GM12864 (cell line): ENCODE measurements around the gene MYO16.

ENCODE experiments used
- DNase-seq: peaks from one replicate; pipeline ENCODE4 v3.0.0-alpha.2; 2011; ENCODE audit warnings: low read depth
- H3K4me3 ChIP-seq: 2 replicates; pipeline ENCODE4 v1.5.1; 2011; ENCODE audit warnings: mild to moderate bottlenecking, low read depth, low read length, control low read depth
- TF ChIP-seq, protein P1 (sequence below): IDR thresholded peaks from 2 replicates; pipeline ENCODE4 v1.5.1; 2011; ENCODE audit warnings: low read depth, mild to moderate bottlenecking, moderate library complexity, low read length, control low read depth, inconsistent platforms; ENCODE audit errors: missing control alignments

Gene MYO16

GRCh38 chr13:108967371-108967770, 338.0 kb downstream of the MYO16 start:
- no peak overlapping the region for H3K4me3 ChIP-seq
- DNase-seq: no peak
- TF ChIP-seq, protein P1, sequence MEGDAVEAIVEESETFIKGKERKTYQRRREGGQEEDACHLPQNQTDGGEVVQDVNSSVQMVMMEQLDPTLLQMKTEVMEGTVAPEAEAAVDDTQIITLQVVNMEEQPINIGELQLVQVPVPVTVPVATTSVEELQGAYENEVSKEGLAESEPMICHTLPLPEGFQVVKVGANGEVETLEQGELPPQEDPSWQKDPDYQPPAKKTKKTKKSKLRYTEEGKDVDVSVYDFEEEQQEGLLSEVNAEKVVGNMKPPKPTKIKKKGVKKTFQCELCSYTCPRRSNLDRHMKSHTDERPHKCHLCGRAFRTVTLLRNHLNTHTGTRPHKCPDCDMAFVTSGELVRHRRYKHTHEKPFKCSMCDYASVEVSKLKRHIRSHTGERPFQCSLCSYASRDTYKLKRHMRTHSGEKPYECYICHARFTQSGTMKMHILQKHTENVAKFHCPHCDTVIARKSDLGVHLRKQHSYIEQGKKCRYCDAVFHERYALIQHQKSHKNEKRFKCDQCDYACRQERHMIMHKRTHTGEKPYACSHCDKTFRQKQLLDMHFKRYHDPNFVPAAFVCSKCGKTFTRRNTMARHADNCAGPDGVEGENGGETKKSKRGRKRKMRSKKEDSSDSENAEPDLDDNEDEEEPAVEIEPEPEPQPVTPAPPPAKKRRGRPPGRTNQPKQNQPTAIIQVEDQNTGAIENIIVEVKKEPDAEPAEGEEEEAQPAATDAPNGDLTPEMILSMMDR: no peak

DNA sequence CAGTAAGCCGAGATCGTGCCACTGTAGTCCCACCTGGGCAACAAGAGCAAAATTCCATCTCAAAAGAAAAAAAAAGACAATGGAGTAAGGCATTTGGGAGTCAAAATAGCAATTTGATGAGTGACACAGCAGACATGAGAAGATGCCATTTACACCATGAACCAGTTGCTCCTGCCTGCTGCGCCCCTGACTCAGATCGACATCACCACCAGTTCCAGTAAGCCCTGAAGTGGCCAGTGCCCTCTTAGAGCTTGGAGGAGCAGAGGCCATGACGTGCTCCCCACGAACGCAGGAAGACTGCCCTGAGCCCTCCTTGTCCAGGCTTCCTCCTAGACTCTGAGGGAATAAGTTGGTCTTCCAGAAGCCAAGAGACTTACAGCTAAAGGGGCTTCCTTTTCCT, 339.2 kb downstream of the MYO16 start:
- DNase-seq: no peak
- H3K4me3 ChIP-seq: no peak overlapping the region
- TF ChIP-seq, protein P1: no peak

DNA sequence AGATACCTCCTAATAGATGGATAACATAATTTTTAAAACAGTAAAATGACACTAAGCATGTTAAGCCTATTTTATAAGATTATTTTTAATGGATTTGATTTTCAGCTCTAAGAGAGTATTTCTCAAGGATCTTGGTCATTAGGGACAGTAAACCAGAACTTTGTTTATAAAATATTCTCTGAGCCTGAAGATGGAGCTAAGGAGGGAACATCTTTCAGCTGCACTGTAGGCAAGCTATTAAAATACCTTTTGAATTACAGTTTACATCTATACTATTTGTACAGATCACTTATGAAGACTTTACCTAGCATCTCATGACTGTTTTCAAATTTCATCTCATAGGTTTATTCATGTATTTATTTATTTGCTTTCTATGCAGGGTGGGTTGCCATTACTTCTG, 345.3 kb downstream of the MYO16 start:
- TF ChIP-seq, protein P1: no peak
- H3K4me3 ChIP-seq: no peak overlapping the region
- DNase-seq: no peak

DNA sequence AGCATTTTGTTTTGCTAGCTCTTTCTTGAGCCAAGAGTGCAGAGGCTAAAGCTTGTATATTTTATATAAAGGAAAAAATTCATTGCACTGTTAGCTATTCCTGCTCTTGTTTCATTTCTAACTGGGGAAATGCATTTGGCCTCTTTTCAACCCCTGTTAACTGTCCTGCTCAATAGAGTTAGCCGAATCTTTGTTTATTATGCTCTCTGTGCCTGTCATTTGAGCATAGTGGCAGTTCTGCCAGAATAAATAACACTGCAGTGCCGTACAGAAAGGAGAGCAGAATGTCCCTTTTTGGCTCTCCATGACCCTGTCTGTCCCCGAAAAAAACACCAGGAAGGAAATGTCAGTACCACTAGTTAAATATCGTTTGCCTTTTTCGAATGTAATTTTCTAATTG, 350.8 kb downstream of the MYO16 start:
- DNase-seq: no peak
- TF ChIP-seq, protein P1: no peak
- H3K4me3 ChIP-seq: no peak overlapping the region

- no peak for DNase-seq
- no peak overlapping the region for H3K4me3 ChIP-seq
- TF ChIP-seq, protein P1: no peak
These were observed 352.0 kb downstream of the MYO16 start for GRCh38 chr13:108981407-108981806.

- TF ChIP-seq, protein P1: no peak
- no peak for DNase-seq
- no peak overlapping the region for H3K4me3 ChIP-seq
These were observed 353.9 kb downstream of the MYO16 start for GRCh38 chr13:108983273-108983672.

DNA sequence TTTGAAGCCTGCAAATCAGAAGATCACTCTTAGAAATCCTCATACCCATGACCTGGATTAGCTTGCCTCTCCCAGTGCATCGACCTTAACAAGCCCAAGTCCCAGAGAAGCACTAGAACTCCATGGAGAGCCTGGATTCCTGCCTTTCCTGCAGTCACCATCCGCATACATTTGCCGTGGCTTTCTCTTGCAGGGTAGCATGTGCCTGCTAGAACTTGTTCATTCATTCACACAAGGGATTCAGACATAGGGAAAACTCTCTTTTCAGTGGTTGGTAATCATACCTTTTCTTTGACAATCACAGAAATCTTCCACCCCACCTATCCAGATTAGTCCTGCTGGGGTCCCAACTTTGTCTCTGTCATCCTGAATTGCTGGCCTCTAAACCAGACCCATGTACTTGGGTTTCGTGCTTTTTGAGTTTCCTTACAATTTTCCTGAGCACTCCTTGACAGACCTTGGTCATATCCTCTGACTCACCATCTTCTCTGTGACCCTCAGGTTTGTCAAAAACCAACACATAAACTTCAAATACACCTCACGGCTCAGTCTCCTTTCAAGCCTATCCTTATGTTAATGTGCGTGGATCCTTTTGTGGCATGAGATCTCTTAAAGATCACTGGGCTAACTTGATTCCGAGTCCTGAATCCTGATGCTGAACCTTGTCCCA, 355.0 kb downstream of the MYO16 start:
- TF ChIP-seq, protein P1: no peak
- no peak for DNase-seq
- H3K4me3 ChIP-seq: no peak overlapping the region
